ENCODE data around the gene IGFBP2. TPM values are rescaled to one million over a fixed set of nuclear protein-coding genes. Genes with fewer than 3 reads are reported as not detected.

IGFBP2 gene
- total RNA-seq, 6 donors from 2014 or later = 16.8 to 82.8 (median 41.9) TPM

GRCh38 chr2:216626875-216627245 lies 6.4 kb upstream of the IGFBP2 start:
- Histone ChIP-seq H3K27me3 (no peaks in the 10 kb centered on the region), H3K9me3 (no peaks in the 10 kb centered on the region), H3K4me1 (no peaks in the 10 kb centered on the region), H3K27ac (no peak overlapping the region), H3K36me3 (no peaks in the 10 kb centered on the region), H3K4me3 (no peak overlapping the region)
- ATAC-seq (ENCODE audit: low FRiP score in 2 of 2) = no peak
- whole genome bisulfite sequencing, 2 donors = 82 to 88% methylated on average over 2 of the region's 2 CpGs
- no peak for TF ChIP-seq CTCF (IDR thresholded peaks at IDR 0.05)
- no peak for TF ChIP-seq POLR2A (IDR thresholded peaks at IDR 0.05)
- TF ChIP-seq EP300 (IDR thresholded peaks at IDR 0.05) = no peak
- no peak for TF ChIP-seq POLR2AphosphoS5 (IDR thresholded peaks at IDR 0.05)
- no peak for DNase-seq

GRCh38 chr2:216629784-216630183 lies 3.4 kb upstream of the IGFBP2 start:
- 87 to 91% methylated on average over 4 of the region's 4 CpGs for WGBS, 2 donors
- peaks cover 0 to 11% (median 8%) of the 10 kb centered on the region in 4 donors for H3K27me3 ChIP-seq
- no peak for TF ChIP-seq CTCF (IDR thresholded peaks at IDR 0.05)
- no peak for TF ChIP-seq EP300 (IDR thresholded peaks at IDR 0.05)
- no peak for TF ChIP-seq POLR2A (IDR thresholded peaks at IDR 0.05)
- no peak for TF ChIP-seq POLR2AphosphoS5 (IDR thresholded peaks at IDR 0.05)
- no peak overlapping the region for H3K27ac ChIP-seq
- H3K4me3 ChIP-seq = no peak overlapping the region
- H3K9me3 ChIP-seq = no peaks in the 10 kb centered on the region
- no peak for DNase-seq
- H3K36me3 ChIP-seq = no peaks in the 10 kb centered on the region
- no peak for ATAC-seq (ENCODE audit: low FRiP score in 2 of 2)
- peaks cover 12 to 20% (median 15%) of the 10 kb centered on the region in 4 donors for H3K4me1 ChIP-seq

- peaks cover 18 to 41% (median 33%) of the 10 kb centered on the region in 4 donors for H3K4me1 ChIP-seq
- DNase-seq = no peak
- peak overlapping the region in 1 of 4 donors; percentile 46 for H3K4me3 ChIP-seq
- H3K27me3 ChIP-seq = peaks cover 0 to 11% (median 8%) of the 10 kb centered on the region in 4 donors
- WGBS, 2 donors = 46 to 55% methylated on average over 9 to 13 of the region's 13 CpGs
- H3K27ac ChIP-seq = no peak overlapping the region
- ATAC-seq (ENCODE audit: low FRiP score in 2 of 2) = no peak
- H3K36me3 ChIP-seq = no peaks in the 10 kb centered on the region
- TF ChIP-seq CTCF (IDR thresholded peaks at IDR 0.05) = no peak
- TF ChIP-seq POLR2AphosphoS5 (IDR thresholded peaks at IDR 0.05) = no peak
- no peak for TF ChIP-seq EP300 (IDR thresholded peaks at IDR 0.05)
- TF ChIP-seq POLR2A (IDR thresholded peaks at IDR 0.05) = no peak
- H3K9me3 ChIP-seq = no peaks in the 10 kb centered on the region
Observed at GRCh38 chr2:216632346-216632951, 771 bp upstream of the IGFBP2 start.

- Histone ChIP-seq H3K36me3 (no peaks in the 10 kb centered on the region), H3K9me3 (no peaks in the 10 kb centered on the region), H3K27me3 (peaks cover 0 to 11% (median 8%) of the 10 kb centered on the region in 4 donors), H3K4me1 (peaks cover 18 to 41% (median 33%) of the 10 kb centered on the region in 4 donors), H3K4me3 (peak overlapping the region; percentile 19 to 53 (median 48)), H3K27ac (peak overlapping the region in 1 of 4 donors; percentile 26)
- ATAC-seq (ENCODE audit: low FRiP score in 2 of 2) = peak in 1 of 2 donors; percentile 31
- TF ChIP-seq EP300 (IDR thresholded peaks at IDR 0.05) = no peak
- no peak for TF ChIP-seq CTCF (IDR thresholded peaks at IDR 0.05)
- no peak for TF ChIP-seq POLR2A (IDR thresholded peaks at IDR 0.05)
- TF ChIP-seq POLR2AphosphoS5 (IDR thresholded peaks at IDR 0.05) = no peak
- WGBS, 2 donors = 1 to 2% methylated on average over 22 to 31 of the region's 71 CpGs
- DNase-seq = peak in 1 of 2 donors; percentile 88
Observed at GRCh38 chr2:216633616-216634369, 573 bp downstream of the IGFBP2 start.
